Measurements from ENCODE around the gene DNAJC21.
"Not testable (repeated sequence)": the region's sequence is repeated elsewhere in the genome, so short reads cannot be mapped to it uniquely, and the experiment has no call there.

The DNAJC21 gene

GRCh38 chr5:34923694-34924461, 5.5 kb upstream of the DNAJC21 start:
- DNase-seq, result no peak

GRCh38 chr5:34924462-34924765, 4.9 kb upstream of the DNAJC21 start:
- no peak for DNase-seq

GRCh38 chr5:34926318-34926888, 3.0 kb upstream of the DNAJC21 start:
- no peak for DNase-seq

GRCh38 chr5:34927785-34928184, 1.6 kb upstream of the DNAJC21 start:
- no peak for DNase-seq

- no peak for DNase-seq
Measured at GRCh38 chr5:34928267-34928666, 1.1 kb upstream of the DNAJC21 start.

- DNase-seq, result peak; percentile 92
Measured at GRCh38 chr5:34929720-34930461, 532 bp downstream of the DNAJC21 start.

GRCh38 chr5:34930462-34930844, 1.1 kb downstream of the DNAJC21 start:
- DNase-seq, result no peak

GRCh38 chr5:34930870-34931269, 1.5 kb downstream of the DNAJC21 start:
- DNase-seq, result no peak

- no peak for DNase-seq
Measured at GRCh38 chr5:34932947-34933346, 3.6 kb downstream of the DNAJC21 start.

GRCh38 chr5:34941936-34942335, 12.6 kb downstream of the DNAJC21 start:
- no peak for DNase-seq

- no peak for DNase-seq
Measured at GRCh38 chr5:34944044-34944443, 14.7 kb downstream of the DNAJC21 start.

GRCh38 chr5:34944460-34945047, 15.2 kb downstream of the DNAJC21 start:
- DNase-seq, result no peak

GRCh38 chr5:34957321-34957720, 28.0 kb downstream of the DNAJC21 start:
- DNase-seq, result no peak

GRCh38 chr5:34957857-34958690, 28.7 kb downstream of the DNAJC21 start:
- DNase-seq, result no peak

- no peak for DNase-seq
Measured at GRCh38 chr5:34959323-34959722, 30.0 kb downstream of the DNAJC21 start.

GRCh38 chr5:34967540-34967939, 38.2 kb downstream of the DNAJC21 start:
- no peak for DNase-seq

- no peak for DNase-seq
Measured at GRCh38 chr5:34968258-34968657, 38.9 kb downstream of the DNAJC21 start.

GRCh38 chr5:34970552-34970951, 41.2 kb downstream of the DNAJC21 start:
- DNase-seq, result no peak

GRCh38 chr5:34971655-34972054, 42.3 kb downstream of the DNAJC21 start:
- DNase-seq, result not testable (repeated sequence)

- no peak for DNase-seq
Measured at GRCh38 chr5:34976347-34976746, 47.0 kb downstream of the DNAJC21 start.

GRCh38 chr5:34977934-34978613, 48.7 kb downstream of the DNAJC21 start:
- no peak for DNase-seq

GRCh38 chr5:34978681-34979080, 49.3 kb downstream of the DNAJC21 start:
- DNase-seq, result no peak

Measured in right forelimb (tissue), 1 donor.